Suprapubic skin (tissue), 3 donors: ENCODE measurements around the gene OR1K1.

ENCODE experiments used
- CTCF ChIP-seq, 2 donors: fragments of 200-600 bp in 1 of 2; fragments of 450-650 bp in 1 of 2; sonication (generic) in 1 of 2; IDR thresholded peaks; one replicate each; pipeline ENCODE4 v1.5.1; 2016 to 2019; ENCODE audit warnings: antibody characterized with exemption in 2 of 2, mild to moderate bottlenecking in 1 of 2, moderate library complexity in 1 of 2
- POLR2AphosphoS5 ChIP-seq, 3 donors: sonication (generic); formaldehyde crosslinking; IDR thresholded peaks; one replicate each; pipeline ENCODE4 v1.6.1; 2017; ENCODE audit warnings: antibody characterized with exemption in 3 of 3

- TF ChIP-seq CTCF (IDR thresholded peaks at IDR 0.05) (no peak), POLR2AphosphoS5 (IDR thresholded peaks at IDR 0.05) (no peak)
Measured at GRCh38 chr9:122832194-122832593, 32.3 kb downstream of the OR1K1 start.
